HUDEP-2 (cell line): ENCODE results near the gene FOS.
A peak's percentile ranks its signal among the peaks of the same experiment; 100 is the strongest.
"Not testable (repeated sequence)": the region's sequence is repeated elsewhere in the genome, so short reads cannot be mapped to it uniquely, and the experiment has no call there.

Experiments
- DNase-seq, 76 experiments: peaks; one replicate each; lab custom pipeline; 2025; ENCODE audit not compliant: unreplicated experiment in 76 of 76; lab: John Stamatoyannopoulos, UW

FOS gene

GRCh38 chr14:75278422-75279152 is at the start of gene FOS:
Gene FOS (plus strand): TSS chr14:75278828. CDS start chr14:75278983, 155 bp downstream.
- DNase-seq: peak in 75 of 76 experiments; percentile 17 to 90 (median 75)

GRCh38 chr14:75229661-75230139 is 48.9 kb upstream of the FOS start:
- DNase-seq: peak in 75 of 76 experiments; percentile 34 to 92 (median 70)

- peak in 69 of 76 experiments; percentile 7 to 87 (median 61) for DNase-seq
These were observed 48.4 kb upstream of the FOS start for GRCh38 chr14:75230140-75230792.

GRCh38 chr14:75231320-75231719 is 47.3 kb upstream of the FOS start:
- DNase-seq: no peak

GRCh38 chr14:75232191-75232590 is 46.4 kb upstream of the FOS start:
- DNase-seq: peak in 11 of 76 experiments; percentile 3 to 49 (median 16)

- DNase-seq: peak in 71 of 76 experiments; percentile 19 to 79 (median 53)
These were observed 46.0 kb upstream of the FOS start for GRCh38 chr14:75232597-75232996.

- DNase-seq: no peak
These were observed 44.2 kb upstream of the FOS start for GRCh38 chr14:75234173-75235115.

- DNase-seq: not testable (repeated sequence)
These were observed 43.4 kb upstream of the FOS start for GRCh38 chr14:75235198-75235597.

- DNase-seq: no peak
These were observed 42.2 kb upstream of the FOS start for GRCh38 chr14:75236467-75236866.

GRCh38 chr14:75236901-75237419 is 41.7 kb upstream of the FOS start:
- no peak for DNase-seq

GRCh38 chr14:75238756-75239455 is 39.7 kb upstream of the FOS start:
- no peak for DNase-seq

- no peak for DNase-seq
These were observed 37.8 kb upstream of the FOS start for GRCh38 chr14:75240781-75241180.

GRCh38 chr14:75242546-75243273 is 35.9 kb upstream of the FOS start:
- DNase-seq: no peak

- no peak for DNase-seq
These were observed 34.5 kb upstream of the FOS start for GRCh38 chr14:75244121-75244520.

- DNase-seq: no peak
These were observed 31.9 kb upstream of the FOS start for GRCh38 chr14:75246546-75247285.

GRCh38 chr14:75247286-75247922 is 31.2 kb upstream of the FOS start:
- no peak for DNase-seq

GRCh38 chr14:75247939-75248338 is 30.7 kb upstream of the FOS start:
- no peak for DNase-seq
